Left lung (tissue), 10 donors: ENCODE results near the gene CHMP4A. TPM values are rescaled to one million over a fixed set of nuclear protein-coding genes. Genes with fewer than 3 reads are reported as not detected.
A peak's percentile ranks its signal among the peaks of the same experiment; 100 is the strongest.
"Not testable (repeated sequence)": the region's sequence is repeated elsewhere in the genome, so short reads cannot be mapped to it uniquely, and the experiment has no call there.

Experiments used
- ATAC-seq: fragments of 200-7000 bp; cut with Tn5 transposase; one replicate; pipeline ENCODE4 v1.9.1; 2020; ENCODE audit warnings: moderate library complexity
- DNase-seq, 4 donors: peaks; one replicate each; pipeline ENCODE4 v3.0.0-alpha.2; 2013 to 2020
- H3K27ac ChIP-seq, 2 donors: fragments of 200-600 bp; sonication (generic) in 1 of 2; one replicate each; pipeline versions ENCODE4 v1.5.0 to v1.8.0; 2020 to 2021
- H3K27me3 ChIP-seq, 2 donors: fragments of 200-600 bp; sonication (generic) in 1 of 2; one replicate each; pipeline versions ENCODE4 v1.5.0 to v1.8.0; 2020 to 2021
- H3K36me3 ChIP-seq, 2 donors: fragments of 200-600 bp; sonication (generic) in 1 of 2; one replicate each; pipeline versions ENCODE4 v1.5.0 to v1.8.0; 2020 to 2021
- H3K4me1 ChIP-seq, 2 donors: fragments of 200-600 bp; one replicate each; pipeline ENCODE4 v1.8.0; 2021
- H3K4me3 ChIP-seq, 2 donors: fragments of 200-600 bp; sonication (generic) in 1 of 2; one replicate each; pipeline versions ENCODE4 v1.5.0 to v1.8.0; 2020 to 2021; ENCODE audit warnings: mild to moderate bottlenecking in 1 of 2
- H3K9me3 ChIP-seq, 2 donors: fragments of 200-600 bp; sonication (generic) in 1 of 2; one replicate each; pipeline versions ENCODE4 v1.5.0 to v1.8.0; 2020 to 2021
- intact Hi-C, 2 donors: fragments of 100-400 bp; cut with DNase I; formaldehyde crosslinking; loops; one replicate each; pipeline versions ENCODE4 v1.11.2 to v1.14.2; 2022
- polyA plus RNA-seq, 6 donors: library from polyadenylated mRNA; unstranded; fragments of 120-200 nt; gene quantifications; one replicate each; pipeline ENCODE4 v1.2.1, GENCODE V29; 2013; ENCODE audit not compliant: insufficient read length in 6 of 6
- total RNA-seq, 2 donors: library from RNA; stranded (reverse); fragmentation: NEBNext Ultra II Directional; extraction: Animal tissue kit (Norgen Biotek cat#: 25700); gene quantifications; one replicate each; pipeline ENCODE4 v1.2.1, GENCODE V29; 2021
- TF ChIP-seq, protein P1 (sequence below), 2 donors: fragments of 200-600 bp; sonication (generic) in 1 of 2; IDR thresholded peaks; one replicate each; pipeline versions ENCODE4 v1.5.0 to v1.8.0; 2021; ENCODE audit warnings: antibody characterized with exemption in 2 of 2
- donor health status: DM: no; HTN: yes; CAD: no.
- donor health status: DM: no; HTN: no; CAD: no.

CHMP4A gene
- total and polyA plus RNA-seq, 8 donors, result 35.0 to 64.6 (median 56.9) TPM

DNA sequence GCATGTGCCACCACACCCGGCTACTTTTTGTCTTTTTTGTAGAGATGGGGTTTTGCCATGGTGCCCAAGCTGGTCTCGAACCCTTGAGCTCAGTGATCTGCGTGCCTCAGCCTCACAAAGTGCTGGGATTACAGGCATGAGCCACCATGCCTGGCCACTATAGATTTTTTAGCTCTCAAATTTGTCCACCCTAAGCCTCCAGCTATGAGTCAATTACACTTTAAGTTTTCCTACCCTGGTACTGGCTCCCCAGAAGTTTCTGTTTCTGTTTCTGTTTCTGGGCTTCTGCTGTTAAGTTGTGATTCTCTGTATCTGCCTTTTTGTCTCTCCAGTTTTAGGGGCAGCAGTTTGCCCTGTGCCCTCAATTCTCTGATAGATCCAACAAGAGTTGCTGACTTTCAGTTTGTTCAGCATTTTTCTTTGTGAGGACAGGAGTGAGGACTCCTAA, 33.5 kb upstream of the CHMP4A start:
- TF ChIP-seq, protein P1, sequence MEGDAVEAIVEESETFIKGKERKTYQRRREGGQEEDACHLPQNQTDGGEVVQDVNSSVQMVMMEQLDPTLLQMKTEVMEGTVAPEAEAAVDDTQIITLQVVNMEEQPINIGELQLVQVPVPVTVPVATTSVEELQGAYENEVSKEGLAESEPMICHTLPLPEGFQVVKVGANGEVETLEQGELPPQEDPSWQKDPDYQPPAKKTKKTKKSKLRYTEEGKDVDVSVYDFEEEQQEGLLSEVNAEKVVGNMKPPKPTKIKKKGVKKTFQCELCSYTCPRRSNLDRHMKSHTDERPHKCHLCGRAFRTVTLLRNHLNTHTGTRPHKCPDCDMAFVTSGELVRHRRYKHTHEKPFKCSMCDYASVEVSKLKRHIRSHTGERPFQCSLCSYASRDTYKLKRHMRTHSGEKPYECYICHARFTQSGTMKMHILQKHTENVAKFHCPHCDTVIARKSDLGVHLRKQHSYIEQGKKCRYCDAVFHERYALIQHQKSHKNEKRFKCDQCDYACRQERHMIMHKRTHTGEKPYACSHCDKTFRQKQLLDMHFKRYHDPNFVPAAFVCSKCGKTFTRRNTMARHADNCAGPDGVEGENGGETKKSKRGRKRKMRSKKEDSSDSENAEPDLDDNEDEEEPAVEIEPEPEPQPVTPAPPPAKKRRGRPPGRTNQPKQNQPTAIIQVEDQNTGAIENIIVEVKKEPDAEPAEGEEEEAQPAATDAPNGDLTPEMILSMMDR (IDR thresholded peaks at IDR 0.05), result no peak
- DNase-seq (no peak), ATAC-seq (no peak)
- no peak overlapping the region for H3K27ac ChIP-seq
- H3K4me1 ChIP-seq, result peaks cover 7 to 19% of the 10 kb centered on the region in 2 donors
- intact Hi-C loops, result no loop called here
- no peaks in the 10 kb centered on the region for H3K27me3 ChIP-seq
- peaks cover 0 to 8% of the 10 kb centered on the region in 2 donors for H3K36me3 ChIP-seq
- H3K4me3 ChIP-seq, result no peak overlapping the region
- no peaks in the 10 kb centered on the region for H3K9me3 ChIP-seq

DNA sequence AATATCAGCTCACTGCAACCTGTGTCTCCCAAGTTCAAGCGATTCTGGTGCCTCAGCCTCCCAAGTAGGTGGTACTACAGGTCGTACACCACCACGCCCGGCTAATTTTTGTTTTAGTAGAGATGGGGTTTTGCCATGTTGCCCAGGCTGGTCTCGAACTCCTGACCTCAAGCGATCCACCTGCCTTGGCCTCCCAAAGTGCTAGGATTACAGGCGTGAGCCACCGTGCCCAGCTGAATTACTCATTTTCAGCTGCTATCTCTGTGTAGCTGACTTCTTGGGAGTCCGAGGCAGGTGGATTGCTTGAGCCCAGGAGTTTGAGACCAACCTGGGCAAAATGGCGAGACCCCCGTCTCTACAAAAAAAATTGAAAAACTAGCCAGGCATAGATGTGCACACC, 32.1 kb upstream of the CHMP4A start:
- H3K27ac ChIP-seq, H3K4me3 ChIP-seq, ATAC-seq, H3K9me3 ChIP-seq, DNase-seq, H3K27me3 ChIP-seq, intact Hi-C loops: not testable (repeated sequence)
- H3K36me3 ChIP-seq, result peaks cover 0 to 18% of the 10 kb centered on the region in 2 donors
- peaks cover 20 to 24% of the 10 kb centered on the region in 2 donors for H3K4me1 ChIP-seq

DNA sequence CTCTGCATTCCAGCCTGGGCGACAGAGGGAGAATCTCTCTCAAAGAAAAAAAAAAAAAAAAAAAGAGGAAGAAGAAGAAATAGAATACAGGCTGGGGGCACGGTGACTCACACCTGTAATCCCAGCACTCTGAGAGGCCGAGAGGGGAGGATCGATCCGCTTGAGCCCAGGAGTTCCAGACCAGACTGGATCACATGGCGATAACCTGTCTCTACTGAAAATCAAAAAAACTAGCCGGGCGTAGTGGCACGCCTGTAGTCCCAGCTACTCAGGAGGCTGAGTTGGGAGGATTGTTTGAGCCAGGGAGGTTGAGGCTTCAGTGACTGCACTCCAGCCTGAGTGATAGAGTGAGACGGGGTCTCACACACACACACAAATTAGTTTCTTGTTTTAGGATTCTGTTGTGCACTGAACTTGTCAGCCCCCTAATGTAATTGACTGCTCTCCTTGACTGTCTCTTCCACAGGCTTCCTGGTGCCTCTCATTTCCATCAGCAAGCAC, 30.1 kb upstream of the CHMP4A start:
- Histone ChIP-seq H3K36me3 (peaks cover 0 to 30% of the 10 kb centered on the region in 2 donors), H3K4me3 (peak overlapping the region; percentile 80 to 85), H3K9me3 (no peaks in the 10 kb centered on the region), H3K27ac (peak overlapping the region; percentile 99 to 100), H3K4me1 (peaks cover 30 to 44% of the 10 kb centered on the region in 2 donors), H3K27me3 (no peaks in the 10 kb centered on the region)
- intact Hi-C loops, result loop anchor here in 1 of 2 donors (5.0 kb wide), 1 partner anchor 54 kb away; the partner anchor contains the start of genes DHRS1 and NOP9
- TF ChIP-seq, protein P1 (IDR thresholded peaks at IDR 0.05), result no peak
- peak in 1 of 4 donors; percentile 21 for DNase-seq
- ATAC-seq, result no peak

DNA sequence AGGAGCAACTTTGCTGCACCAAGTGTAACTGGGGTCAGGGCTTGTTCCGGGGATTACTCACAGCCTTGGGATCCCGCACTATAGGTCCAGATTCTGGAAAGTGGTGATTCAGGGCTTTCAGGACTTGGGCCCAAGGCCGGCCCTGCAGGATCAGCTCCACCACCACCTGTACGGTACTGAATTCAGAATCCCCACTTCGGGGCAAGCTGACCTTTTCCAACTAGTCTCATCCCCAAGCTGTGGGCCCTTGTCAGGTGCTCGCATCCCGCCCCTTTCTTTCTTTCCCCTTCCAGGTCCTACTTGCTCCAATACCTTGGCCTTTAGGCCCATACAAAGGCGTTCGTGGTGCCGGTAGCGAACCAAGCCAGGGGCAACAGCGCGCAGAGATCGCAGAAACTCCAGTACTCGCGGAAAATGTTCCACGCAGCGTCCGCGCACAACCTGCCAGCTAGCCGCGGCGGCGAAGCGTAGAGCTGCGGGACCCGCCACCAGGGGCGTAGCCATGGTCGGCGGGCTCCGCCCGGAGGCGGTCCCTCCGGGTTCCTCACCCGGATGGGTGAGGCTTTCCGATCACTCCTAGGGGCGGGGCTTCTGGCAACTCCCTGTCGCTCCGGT, 28.6 kb upstream of the CHMP4A start:
- Histone ChIP-seq H3K27ac (peak overlapping the region; percentile 99 to 100), H3K9me3 (no peaks in the 10 kb centered on the region), H3K27me3 (no peaks in the 10 kb centered on the region), H3K4me3 (peak overlapping the region; percentile 80 to 85), H3K36me3 (peaks cover 0 to 44% of the 10 kb centered on the region in 2 donors), H3K4me1 (peaks cover 30 to 55% of the 10 kb centered on the region in 2 donors)
- ATAC-seq (peak; percentile 95), DNase-seq (peak in 3 of 4 donors; percentile 95 to 98 (median 95))
- intact Hi-C loops, result loop anchor here in 1 of 2 donors (5.0 kb wide), 1 partner anchor 55 kb away; the partner anchor contains the start of genes DHRS1 and NOP9
- TF ChIP-seq, protein P1 (IDR thresholded peaks at IDR 0.05), result peak; percentile 62 to 78

DNA sequence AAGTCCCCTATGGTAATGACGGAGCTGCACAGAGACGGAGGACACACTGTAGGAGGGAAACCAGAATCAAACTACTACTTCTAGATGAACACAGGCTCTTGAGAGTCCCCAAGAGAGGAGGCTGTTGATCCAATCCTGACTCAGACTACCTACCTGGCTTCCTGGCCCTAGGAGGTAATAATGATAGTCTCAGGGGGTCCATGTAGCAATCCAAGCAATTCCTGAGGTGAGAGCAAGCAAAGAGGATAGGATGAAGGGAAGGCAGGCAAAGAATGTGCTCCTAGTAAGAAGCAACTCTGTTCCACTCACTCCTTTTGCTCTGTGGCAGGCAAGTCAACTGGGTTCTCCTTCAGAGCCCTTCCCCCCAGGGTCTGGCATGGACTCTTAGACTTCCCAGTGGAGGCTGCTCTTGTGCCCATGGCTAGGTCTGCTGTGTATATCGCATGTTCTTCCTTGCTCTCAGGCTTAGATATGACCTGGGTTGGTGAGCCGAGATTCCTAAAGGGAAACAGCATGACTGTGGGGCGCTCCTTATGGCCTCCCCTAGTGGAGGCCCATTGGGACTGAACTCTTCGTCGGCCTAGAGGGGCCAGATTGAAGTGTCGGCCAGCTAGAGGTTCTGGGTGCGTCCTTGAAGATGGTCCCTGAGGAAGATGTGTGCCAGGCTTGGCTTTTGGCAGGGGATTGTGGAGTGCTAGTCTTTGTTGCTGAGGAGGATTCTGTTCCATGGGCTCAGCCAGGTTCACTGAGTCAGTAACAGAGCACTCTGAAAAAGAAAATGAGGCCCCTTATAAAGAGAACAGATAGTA, 27.0 kb upstream of the CHMP4A start:
- Histone ChIP-seq H3K36me3 (peaks cover 0 to 61% of the 10 kb centered on the region in 2 donors), H3K9me3 (no peaks in the 10 kb centered on the region), H3K27me3 (no peaks in the 10 kb centered on the region), H3K4me1 (peaks cover 30 to 60% of the 10 kb centered on the region in 2 donors), H3K4me3 (peak overlapping the region in 1 of 2 donors; percentile 80), H3K27ac (peak overlapping the region in 1 of 2 donors; percentile 100)
- ATAC-seq (no peak), DNase-seq (no peak)
- TF ChIP-seq, protein P1 (IDR thresholded peaks at IDR 0.05), result no peak
- intact Hi-C loops, result loop anchor here in 1 of 2 donors (5.0 kb wide), 1 partner anchor 57 kb away; the partner anchor contains the start of genes DHRS1 and NOP9
